ENCODE data around the gene PTCD1.

Gene PTCD1

DNA sequence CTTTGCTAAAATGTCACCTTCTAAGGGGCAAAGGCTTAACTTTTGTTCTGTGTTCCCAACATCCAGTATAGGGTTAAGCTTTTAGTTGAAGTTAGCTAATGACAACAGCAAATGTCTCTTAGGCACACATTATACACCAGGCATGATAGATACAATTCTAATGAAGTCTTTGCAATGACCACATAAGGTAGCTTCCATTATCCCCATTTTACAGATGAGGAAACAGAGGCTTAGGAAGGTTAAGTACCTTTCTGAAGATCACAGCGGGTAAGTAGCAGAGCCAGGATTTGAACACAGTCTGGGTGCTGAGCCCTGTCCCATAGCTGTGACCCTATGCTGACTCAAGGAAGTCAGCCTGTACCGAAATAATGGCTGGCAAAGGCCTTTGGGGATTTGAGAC is 28.0 kb downstream of the PTCD1 start:
- FAIRE-seq: no peak
- DNase-seq (ENCODE audit: insufficient read length, low spot score): no peak

DNA sequence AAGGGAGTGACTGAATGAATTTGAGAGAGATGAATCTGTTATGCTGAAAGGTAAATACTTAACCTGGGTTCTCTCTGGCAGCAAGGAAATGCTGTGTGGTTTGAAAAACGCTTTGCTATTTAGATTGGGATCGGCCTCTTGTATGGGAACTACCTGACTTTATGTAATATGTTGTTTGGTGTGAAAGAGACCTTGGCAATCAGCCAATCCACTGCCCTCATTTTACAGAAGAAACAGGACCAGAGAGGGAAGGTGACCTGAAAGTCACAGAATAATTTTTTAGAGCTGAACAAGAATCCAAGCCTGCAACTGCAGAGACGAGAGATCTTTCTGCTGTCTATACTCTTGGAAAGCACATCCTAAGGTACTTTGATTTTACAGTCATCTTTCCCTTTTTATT is 28.8 kb downstream of the PTCD1 start:
- no peak for FAIRE-seq
- DNase-seq (ENCODE audit: insufficient read length, low spot score): no peak

DNA sequence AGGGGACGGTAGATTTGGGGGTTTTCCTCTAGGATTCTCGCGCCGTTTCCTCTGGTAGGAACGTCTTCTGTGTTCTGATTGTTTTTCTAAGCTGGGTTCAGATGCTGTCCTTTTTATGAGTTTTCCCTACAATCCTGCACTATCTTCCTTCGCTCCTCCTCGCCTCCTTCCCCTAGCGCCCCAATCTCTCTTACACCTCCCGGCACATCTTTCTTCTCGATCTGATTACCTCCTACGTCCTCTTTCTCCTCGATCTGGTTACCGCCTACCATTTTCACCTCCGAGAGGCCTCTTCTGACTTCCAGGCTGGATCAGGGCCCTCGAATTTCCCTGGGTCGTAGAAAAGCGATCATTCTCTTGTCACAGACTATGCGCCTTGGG is 29.4 kb downstream of the PTCD1 start:
- DNase-seq (ENCODE audit: insufficient read length, low spot score) (no peak), FAIRE-seq (peak; percentile 40)

DNA sequence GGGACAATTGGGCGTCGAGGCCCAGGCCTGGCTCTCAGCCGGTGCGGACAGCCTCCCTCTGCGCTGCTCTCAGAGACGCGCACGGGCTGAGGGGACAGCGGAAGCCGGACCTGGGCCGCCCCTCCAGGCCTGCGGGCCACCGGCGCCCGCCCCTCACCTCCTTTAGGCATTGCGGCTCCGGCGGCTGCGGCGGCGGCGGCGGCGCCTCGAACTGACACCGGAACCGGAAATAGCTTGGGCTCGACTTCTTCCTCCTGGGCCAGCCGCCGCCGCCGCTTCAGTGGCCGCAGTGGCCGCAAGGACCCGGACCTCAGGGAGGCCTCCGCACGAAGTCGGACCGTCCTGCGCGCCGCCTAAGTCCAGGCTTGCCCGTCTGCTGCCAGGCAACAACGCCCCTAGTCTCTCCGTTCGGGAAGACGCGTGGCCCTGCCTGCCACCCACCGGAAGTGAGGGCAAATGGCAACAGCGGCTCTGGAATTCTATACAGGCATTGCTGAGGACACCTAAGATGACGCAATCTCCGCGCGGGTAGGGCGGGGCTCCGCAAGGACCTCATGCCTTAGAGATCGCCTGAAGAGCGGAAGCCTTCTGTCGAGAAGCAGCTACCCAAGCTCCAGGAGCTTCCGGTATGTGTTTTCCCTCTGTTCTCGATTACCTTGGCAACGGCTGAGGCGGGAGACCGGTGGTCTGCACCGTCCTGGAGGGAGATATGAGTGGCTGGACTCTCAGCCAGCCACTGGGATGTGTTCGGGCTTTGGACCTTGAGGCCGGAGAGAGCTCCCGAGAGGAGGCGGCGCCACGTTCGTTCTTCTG is 30.0 kb downstream of the PTCD1 start, which contains the start of the genes BUD31 and PDAP1:
BUD31 (plus strand) TSS at position 591 of the 813 bp plus-strand sequence. CDS start 2,124 bp downstream, outside the sequence.
PDAP1 (minus strand) TSS at position 219 of the 813 bp plus-strand sequence; CDS start at position 170, 49 bp downstream.
- peak; percentile 90 for FAIRE-seq

DNA sequence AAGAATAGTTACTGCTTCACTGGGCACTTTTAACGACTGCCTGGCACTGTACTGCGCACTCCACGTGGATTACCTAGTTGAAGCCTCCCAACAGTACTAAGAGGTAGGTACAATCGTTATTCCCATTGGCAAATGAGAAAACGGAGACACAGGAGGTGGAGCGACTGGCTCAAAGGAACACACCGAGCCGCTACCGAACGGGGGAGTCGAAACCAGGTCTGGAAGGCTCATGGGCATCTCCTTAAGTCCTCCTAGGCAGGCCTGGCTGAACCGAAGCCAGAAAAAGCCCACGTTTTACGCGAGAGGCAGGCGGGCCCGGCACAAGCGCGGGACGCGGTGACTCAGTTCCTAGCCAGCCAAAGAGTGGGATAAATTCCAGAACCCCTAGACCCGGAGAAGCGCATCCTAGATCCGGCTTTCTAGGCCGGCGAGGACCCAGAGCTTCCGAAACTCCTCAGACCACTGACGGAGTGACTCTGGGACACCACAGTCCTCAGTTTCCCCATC is 30.7 kb downstream of the PTCD1 start:
- DNase-seq (ENCODE audit: insufficient read length, low spot score) (no peak), FAIRE-seq (no peak)

More for the DNA sequence above, 30.0 kb downstream of the PTCD1 start, which contains the start of the genes BUD31 and PDAP1:
- peak; percentile 90 for DNase-seq (ENCODE audit: insufficient read length, low spot score)

DNA sequence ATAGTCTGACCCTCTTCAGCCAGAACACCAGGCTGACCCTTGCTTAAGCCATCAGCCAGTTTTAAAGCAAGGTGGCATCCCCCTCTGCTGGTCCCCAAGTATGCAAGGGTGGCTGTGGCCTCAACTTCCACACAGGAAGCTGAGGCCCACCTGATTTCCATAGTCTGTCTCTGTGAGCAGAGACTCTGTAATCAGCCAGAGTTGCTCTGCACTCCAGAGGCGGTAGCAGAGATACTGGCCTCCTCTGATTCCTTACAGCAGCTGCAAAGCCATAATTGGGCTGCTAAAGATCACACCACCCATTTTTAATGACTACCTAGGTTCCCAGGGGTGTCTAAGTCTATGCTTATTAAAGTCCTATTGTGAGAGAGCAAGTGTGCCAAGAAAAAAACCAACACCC is 32.0 kb downstream of the PTCD1 start:
- FAIRE-seq (no peak), DNase-seq (ENCODE audit: insufficient read length, low spot score) (no peak)

DNA sequence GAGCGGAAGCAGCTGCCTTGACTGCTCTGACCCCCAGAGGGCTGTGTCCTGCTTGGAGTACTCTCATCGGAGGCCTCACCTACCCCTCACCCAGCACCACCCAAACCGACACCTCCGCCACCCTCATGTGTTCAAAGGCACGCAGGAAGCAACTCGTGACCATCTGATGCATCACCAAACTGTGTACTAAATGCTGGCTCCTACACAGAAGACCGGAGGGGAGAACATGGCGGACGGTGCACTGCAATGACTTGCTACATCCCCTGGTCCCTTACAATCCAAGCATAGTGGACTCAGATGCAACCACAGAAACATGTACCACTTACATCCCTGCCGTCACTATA is 33.6 kb downstream of the PTCD1 start:
- FAIRE-seq (no peak), DNase-seq (ENCODE audit: insufficient read length, low spot score) (no peak)

DNA sequence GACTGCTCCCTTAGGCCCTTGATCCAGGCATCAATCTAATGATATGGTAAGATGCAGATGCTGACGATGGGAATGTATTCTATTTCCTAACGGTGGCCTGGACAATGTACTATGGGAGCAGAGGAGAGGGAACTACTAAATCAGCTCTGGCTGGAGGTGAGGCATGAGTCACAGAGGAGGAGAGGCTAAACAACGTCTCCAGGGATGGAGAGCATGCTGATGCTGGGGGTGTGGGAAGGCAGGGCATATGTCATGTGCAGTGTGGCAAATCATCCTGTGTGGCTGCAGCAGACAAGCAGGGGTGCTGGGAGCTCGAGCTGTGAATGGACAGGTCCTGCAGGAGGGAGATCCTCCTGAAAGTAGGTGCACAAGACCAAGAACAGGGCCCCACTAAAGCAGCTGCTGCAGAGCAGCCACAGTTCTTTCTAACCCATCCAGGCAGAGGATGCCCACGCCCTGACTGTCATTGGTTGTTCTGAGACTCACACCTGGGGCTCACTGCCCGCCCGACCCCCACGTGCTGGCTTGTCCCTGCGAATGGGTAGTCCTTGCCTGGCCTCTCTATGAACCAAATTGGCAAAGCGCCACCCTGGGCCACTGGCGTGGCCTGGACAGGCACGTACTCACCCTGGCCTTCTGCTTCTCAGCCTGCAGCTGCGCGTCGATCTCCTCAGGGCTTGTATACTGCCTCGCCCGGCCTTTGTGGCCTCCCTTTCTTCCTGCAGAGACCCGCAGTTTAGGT is 34.2 kb downstream of the PTCD1 start:
- DNase-seq (ENCODE audit: insufficient read length, low spot score) (no peak), FAIRE-seq (no peak)

GRCh38 chr7:99403764-99404163 is 34.8 kb downstream of the PTCD1 start:
- FAIRE-seq (no peak), DNase-seq (ENCODE audit: insufficient read length, low spot score) (no peak)

DNA sequence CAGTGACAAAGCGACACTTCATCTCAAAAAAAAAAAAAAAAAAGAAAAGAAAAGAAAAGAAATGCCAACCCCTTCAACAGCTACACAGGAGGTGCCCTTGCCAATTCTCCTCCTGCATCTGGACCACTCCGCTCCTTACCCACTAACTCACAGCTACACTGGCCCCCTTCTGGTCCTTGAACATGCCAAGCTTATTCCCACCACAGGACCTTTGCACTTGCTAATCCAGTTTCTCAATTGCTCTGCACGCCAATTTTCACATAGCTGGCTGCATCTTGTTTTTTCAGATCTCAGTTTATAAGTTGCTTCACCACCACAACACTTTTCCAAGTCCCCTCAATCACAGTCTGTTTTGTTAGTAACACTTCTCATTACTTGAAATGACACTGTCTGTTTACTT is 35.7 kb downstream of the PTCD1 start:
- no peak for FAIRE-seq
- no peak for DNase-seq (ENCODE audit: insufficient read length, low spot score)

- DNase-seq (ENCODE audit: insufficient read length, low spot score) (no peak), FAIRE-seq (no peak)
These were observed 39.0 kb downstream of the PTCD1 start for GRCh38 chr7:99399597-99399996.

- DNase-seq (ENCODE audit: insufficient read length, low spot score) (no peak), FAIRE-seq (no peak)
These were observed 39.6 kb downstream of the PTCD1 start for GRCh38 chr7:99398891-99399445.

- FAIRE-seq: no peak
These were observed 41.2 kb downstream of the PTCD1 start for GRCh38 chr7:99397297-99397983.

DNA sequence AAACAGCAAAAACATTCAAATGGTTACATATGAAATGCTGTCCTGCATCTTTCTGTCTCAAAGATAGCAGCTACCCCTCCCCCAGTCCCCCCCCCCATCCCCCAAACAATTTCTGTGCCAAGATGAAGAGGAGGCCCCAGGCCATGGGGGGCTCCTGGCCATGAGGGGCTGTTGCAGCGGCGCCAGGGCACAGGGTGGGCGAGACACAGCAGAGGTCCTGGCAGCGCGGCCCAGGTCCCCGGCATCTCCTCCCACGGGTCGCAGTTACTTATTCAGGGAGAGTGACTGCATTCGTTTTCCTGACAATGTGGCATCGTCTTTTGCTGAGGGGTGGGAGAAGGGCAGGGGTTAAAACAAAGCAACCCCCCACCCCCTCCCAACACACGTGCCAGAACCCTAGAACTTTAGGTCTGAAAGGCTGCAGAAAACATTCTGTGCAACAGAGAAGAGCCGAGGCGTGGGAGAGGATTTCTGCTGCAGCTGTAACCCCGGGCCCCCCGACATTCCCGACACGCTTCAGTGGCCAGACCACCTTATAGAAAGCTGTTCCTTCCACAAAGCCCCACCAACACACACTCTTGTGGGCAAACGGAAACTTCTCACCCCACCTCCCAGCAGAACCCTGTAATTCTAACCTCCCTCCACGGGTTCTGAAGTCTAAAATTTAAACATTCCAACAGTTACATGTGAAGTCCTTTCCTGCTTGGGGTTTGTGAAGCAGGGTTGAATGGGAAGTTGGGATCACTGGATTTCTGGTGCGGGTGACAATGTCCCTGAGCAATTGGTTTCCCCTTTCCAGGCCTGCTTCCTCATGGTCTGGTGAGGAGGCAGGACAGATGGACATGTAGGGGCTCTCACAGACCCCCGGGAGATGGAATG is 41.9 kb downstream of the PTCD1 start:
- FAIRE-seq (no peak), DNase-seq (ENCODE audit: insufficient read length, low spot score) (no peak)

More at GRCh38 chr7:99397297-99397983, 41.2 kb downstream of the PTCD1 start:
- no peak for DNase-seq (ENCODE audit: insufficient read length, low spot score)

DNA sequence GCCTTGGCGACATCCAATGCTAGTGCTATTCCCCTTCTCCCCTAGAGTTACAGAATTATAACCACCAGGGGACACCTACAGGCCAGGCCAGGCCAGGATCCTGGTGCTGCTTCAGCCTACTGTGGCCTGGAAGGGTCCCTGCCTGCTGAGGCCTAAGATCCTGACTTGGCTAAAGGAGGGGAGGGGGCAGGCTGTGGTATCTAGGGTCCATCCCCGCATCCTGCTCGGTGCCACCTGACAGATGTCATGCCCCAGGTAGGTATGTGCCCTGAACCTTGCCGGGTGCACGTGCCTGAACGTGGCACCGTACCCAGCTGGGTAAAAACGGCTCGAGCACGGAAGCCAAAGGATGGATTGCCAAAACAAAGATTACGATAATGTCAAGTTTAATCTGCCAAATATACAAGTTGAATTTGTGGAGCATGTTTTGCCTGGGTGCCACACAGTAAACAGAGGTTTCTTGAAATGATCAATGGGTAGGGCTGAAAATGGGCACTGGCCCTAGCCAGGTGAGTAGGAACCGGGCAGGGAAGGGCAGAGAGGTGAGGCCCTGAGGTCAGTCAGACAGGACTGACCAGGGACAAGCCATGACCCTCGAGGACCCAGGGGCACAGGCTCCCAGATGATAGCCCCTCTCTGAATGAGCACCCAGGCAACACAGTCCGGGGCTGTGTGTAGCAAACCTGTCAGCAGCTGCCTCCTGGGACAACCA is 42.8 kb downstream of the PTCD1 start:
- FAIRE-seq (no peak), DNase-seq (ENCODE audit: insufficient read length, low spot score) (no peak)

DNA sequence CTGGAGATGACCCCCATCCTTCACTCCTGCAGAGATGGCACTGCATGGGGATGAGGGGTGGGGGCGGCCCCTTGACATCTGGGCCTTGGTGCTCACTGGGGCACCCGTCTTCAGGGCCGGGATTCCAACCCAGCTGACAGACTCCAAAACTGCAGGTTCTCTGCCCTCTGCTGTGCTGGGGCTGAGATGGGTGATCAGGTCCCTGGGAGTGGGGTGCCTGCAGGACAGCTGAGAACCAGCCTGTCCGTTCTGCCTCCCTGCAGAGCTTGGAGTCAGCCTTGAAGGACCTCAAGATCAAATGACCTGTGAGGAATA is 44.5 kb downstream of the PTCD1 start:
- DNase-seq (ENCODE audit: insufficient read length, low spot score) (no peak), FAIRE-seq (no peak)

DNA sequence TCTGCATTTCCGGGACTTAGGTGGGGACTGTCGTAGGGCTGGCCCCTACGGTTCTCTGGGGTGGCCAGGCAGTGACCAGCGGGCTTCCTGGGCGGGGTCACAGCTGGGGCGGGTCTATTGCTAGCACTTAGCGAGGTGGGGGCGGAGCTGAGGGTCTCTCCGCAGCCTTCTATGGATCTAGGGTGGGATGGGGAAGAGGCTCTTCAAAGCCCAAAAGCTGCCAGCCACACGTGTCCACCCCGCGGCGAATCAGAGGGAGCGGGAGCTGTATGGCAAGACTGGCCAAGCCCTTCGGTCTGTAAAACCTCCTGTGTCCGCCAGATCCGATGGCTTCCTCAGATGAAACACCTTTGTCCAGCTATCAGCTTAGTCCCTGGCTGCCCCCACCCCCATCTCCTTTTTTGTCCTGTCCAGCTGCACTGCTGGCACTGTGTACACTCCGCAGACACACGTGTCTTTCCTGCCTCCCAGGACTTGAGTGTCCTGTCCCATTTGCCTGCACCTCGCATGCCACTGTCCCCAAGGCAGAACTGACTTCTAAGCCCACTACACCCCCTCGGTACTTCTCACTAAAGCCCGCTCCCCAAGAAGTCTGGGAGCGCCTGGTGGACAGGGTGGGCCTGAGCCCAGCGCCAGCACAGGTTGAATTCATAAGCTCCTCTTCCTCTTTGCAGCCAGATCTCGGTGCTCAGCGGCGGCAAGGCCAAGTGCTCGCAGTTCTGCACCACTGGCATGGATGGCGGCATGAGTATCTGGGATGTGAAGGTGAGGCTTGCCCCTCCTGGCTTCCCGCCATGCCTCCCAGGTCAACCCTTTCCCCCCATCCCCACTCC is 45.0 kb downstream of the PTCD1 start:
- DNase-seq (ENCODE audit: insufficient read length, low spot score) (no peak), FAIRE-seq (no peak)

- no peak for DNase-seq (ENCODE audit: insufficient read length, low spot score)
- FAIRE-seq: no peak
These were observed 45.8 kb downstream of the PTCD1 start for GRCh38 chr7:99392659-99393354.

Measured in GM19239 (cell line).